ENCODE results near the gene TCOF1. TPM values are rescaled to one million over a fixed set of nuclear protein-coding genes. Genes with fewer than 3 reads are reported as not detected.

TCOF1 gene
- total RNA-seq, 1 donor from 2014 or later: 33.2 TPM

DNA sequence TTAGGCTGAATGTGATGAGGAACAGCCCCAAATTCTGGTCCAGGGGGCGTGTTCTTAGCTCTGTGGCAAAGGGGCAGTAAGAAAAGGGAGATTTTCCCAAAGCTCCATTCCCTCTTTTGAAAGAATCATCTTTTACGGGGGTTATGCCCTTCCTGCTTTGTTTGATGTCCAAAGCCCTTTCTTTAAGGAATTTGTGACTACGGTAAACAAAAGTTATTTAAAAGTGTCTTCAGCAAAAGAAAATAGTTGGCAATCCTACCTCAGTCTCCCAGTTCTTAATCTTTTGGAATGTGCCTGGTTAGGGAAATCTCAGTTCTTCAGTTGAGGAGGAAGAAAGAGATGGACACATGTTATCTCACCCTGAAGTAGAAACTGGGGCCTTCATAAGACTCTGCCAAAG lies 30.4 kb upstream of the TCOF1 start:
- Histone ChIP-seq H3K36me3 (ENCODE audit: control insufficient read depth, insufficient read depth, low read length) (no peaks in the 10 kb centered on the region), H3K4me3 (ENCODE audit: low read depth, low read length) (no peak overlapping the region), H3K27me3 (ENCODE audit: control insufficient read depth, insufficient read depth, low read length) (no peaks in the 10 kb centered on the region)
- no peak for DNase-seq (ENCODE audit: low read depth)
- TF ChIP-seq, protein P1, sequence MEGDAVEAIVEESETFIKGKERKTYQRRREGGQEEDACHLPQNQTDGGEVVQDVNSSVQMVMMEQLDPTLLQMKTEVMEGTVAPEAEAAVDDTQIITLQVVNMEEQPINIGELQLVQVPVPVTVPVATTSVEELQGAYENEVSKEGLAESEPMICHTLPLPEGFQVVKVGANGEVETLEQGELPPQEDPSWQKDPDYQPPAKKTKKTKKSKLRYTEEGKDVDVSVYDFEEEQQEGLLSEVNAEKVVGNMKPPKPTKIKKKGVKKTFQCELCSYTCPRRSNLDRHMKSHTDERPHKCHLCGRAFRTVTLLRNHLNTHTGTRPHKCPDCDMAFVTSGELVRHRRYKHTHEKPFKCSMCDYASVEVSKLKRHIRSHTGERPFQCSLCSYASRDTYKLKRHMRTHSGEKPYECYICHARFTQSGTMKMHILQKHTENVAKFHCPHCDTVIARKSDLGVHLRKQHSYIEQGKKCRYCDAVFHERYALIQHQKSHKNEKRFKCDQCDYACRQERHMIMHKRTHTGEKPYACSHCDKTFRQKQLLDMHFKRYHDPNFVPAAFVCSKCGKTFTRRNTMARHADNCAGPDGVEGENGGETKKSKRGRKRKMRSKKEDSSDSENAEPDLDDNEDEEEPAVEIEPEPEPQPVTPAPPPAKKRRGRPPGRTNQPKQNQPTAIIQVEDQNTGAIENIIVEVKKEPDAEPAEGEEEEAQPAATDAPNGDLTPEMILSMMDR (IDR thresholded peaks at IDR 0.05; ENCODE audit: insufficient read depth, low read length, poor library complexity, severe bottlenecking): no peak

DNA sequence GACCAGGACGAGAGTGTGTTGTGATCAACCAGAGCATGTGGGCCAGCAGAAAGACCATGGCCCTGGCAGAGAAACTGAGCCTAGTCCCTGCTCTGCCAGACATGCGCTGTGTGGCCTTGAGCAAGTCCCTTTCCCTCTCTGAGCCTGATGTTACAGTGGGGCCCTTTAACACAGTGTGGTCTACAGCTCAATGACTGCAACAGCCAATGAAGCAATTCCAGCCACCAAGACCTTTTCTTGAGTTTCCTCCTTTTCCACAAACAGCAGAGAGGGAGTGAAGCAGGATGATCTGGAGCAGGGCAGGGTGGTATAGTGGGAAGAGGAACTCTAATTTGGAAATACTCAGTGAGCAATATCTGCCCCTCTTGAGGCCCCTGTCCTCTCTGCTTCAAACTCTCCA lies 29.0 kb upstream of the TCOF1 start:
- no peaks in the 10 kb centered on the region for H3K36me3 ChIP-seq (ENCODE audit: control insufficient read depth, insufficient read depth, low read length)
- no peak for DNase-seq (ENCODE audit: low read depth)
- TF ChIP-seq, protein P1 (IDR thresholded peaks at IDR 0.05; ENCODE audit: insufficient read depth, low read length, poor library complexity, severe bottlenecking): no peak
- no peaks in the 10 kb centered on the region for H3K27me3 ChIP-seq (ENCODE audit: control insufficient read depth, insufficient read depth, low read length)
- no peak overlapping the region for H3K4me3 ChIP-seq (ENCODE audit: low read depth, low read length)

DNA sequence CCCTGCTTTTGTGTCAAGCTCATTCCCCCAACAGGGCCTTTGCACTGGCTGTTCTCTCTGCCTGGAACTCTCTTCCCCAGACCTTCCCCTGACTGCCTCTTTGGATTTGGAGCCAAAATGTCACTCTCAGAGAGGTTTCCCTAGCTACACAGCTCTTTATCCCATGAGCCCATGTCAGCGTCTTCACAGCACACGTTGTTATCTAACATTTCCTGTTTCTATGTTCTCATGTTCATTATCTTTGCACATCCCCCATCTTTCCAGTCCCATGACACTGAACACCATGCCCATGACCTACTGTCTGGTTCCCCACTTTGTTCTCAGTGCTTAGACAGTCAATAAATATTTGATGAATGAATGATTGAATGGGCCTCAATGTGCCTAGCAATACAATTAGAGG lies 28.5 kb upstream of the TCOF1 start:
- Histone ChIP-seq H3K4me3 (ENCODE audit: low read depth, low read length) (no peak overlapping the region), H3K36me3 (ENCODE audit: control insufficient read depth, insufficient read depth, low read length) (no peaks in the 10 kb centered on the region), H3K27me3 (ENCODE audit: control insufficient read depth, insufficient read depth, low read length) (no peaks in the 10 kb centered on the region)
- TF ChIP-seq, protein P1 (IDR thresholded peaks at IDR 0.05; ENCODE audit: insufficient read depth, low read length, poor library complexity, severe bottlenecking): no peak
- DNase-seq (ENCODE audit: low read depth): no peak

DNA sequence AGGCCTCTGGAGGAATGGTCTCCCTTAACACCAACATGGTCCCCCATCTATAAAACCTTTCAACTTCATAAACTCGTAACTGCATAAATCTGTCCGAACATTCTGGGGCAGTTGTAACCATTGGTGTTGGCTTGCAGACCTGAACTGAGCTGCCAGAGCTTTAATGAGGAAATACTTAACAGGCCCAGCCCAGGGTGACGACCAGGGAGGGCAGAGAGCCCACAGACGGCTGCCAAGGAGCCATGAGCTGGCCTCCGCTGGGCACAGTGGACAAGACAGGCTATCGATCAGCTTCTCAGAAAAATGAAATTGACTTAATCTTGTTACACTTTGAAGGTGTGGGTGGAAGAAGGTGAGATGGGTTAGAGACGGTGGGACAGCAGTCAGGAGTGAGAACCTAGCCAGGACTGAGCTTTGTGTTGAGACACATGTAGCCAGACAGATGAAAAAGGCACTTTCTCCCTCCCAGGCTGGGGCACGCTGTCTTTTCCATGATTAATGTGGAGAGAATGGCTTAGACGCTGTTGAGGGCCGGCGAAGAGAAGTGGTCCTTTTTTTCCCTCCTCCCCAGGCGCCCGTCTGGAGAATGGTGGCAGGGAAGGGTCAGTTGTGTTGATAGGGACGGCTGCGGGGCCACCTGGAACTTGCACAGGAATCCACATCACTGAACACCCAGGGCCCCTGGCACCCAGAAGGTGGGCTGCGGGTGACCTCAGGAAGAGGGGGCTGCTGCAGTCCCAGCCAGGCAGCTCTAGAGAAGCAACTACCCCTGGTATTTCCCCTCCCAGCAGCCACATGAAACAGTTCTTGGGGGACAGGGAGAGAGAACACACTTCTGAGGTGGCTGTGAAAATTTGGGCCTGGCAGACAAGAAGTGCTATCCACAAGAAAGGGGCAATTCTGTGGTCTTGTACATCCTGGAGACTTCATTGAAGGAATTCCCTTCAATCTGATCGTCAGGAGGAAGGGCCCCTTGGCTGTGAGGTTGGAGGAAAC lies 27.3 kb upstream of the TCOF1 start:
- no peak for DNase-seq (ENCODE audit: low read depth)
- H3K27me3 ChIP-seq (ENCODE audit: control insufficient read depth, insufficient read depth, low read length): no peaks in the 10 kb centered on the region
- TF ChIP-seq, protein P1 (IDR thresholded peaks at IDR 0.05; ENCODE audit: insufficient read depth, low read length, poor library complexity, severe bottlenecking): no peak
- H3K36me3 ChIP-seq (ENCODE audit: control insufficient read depth, insufficient read depth, low read length): no peaks in the 10 kb centered on the region
- H3K4me3 ChIP-seq (ENCODE audit: low read depth, low read length): no peak overlapping the region

DNA sequence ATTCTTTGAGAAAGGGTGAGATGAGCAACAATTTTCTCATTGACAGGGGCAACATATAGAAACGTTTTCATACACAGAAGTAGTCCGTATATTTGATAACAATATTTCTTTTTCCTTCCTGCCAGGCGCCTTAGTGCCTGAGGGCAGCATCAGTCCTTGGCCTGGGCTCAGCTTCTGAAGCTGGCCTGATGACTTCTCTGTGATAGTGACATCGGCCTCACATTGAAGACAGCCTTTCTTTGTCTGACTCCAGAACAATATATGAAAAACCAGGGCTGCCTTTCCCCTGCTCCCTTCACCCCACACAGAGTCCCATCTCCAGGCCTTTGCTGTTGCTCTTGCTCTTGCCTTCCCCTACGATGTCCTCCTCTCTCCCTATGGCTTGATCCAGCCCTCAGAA lies 24.1 kb upstream of the TCOF1 start:
- Histone ChIP-seq H3K4me3 (ENCODE audit: low read depth, low read length) (no peak overlapping the region), H3K36me3 (ENCODE audit: control insufficient read depth, insufficient read depth, low read length) (no peaks in the 10 kb centered on the region), H3K27me3 (ENCODE audit: control insufficient read depth, insufficient read depth, low read length) (no peaks in the 10 kb centered on the region)
- TF ChIP-seq, protein P1 (IDR thresholded peaks at IDR 0.05; ENCODE audit: insufficient read depth, low read length, poor library complexity, severe bottlenecking): no peak
- DNase-seq (ENCODE audit: low read depth): no peak

All from kidney epithelial cell (primary cell).